Body of pancreas (tissue), 4 donors: ENCODE measurements around the gene TNRC6A.

Experiments used
- CTCF ChIP-seq, 7 experiments: fragments of 450-650 bp in 4 of 7; fragments of 200-600 bp in 3 of 7; sonication (generic) in 3 of 7; IDR thresholded peaks; one replicate each; pipeline ENCODE4 v1.5.1; 2016 to 2019; ENCODE audit warnings: antibody characterized with exemption in 7 of 7
- POLR2A ChIP-seq, 3 donors: fragments of 450-650 bp; IDR thresholded peaks; one replicate each; pipeline ENCODE4 v1.6.1; 2016; ENCODE audit warnings: antibody characterized with exemption in 3 of 3, mild to moderate bottlenecking in 2 of 3

- no peak for TF ChIP-seq POLR2A (IDR thresholded peaks at IDR 0.05)
- no peak for TF ChIP-seq CTCF (IDR thresholded peaks at IDR 0.05)
Observed at GRCh38 chr16:24869033-24869432, 139.6 kb downstream of the TNRC6A start.
